GM23248 (cell line): ENCODE data around the gene TTLL5.

Experiments used
- EZH2 ChIP-seq: fragments of 200-600 bp; sonication (generic); IDR thresholded peaks from 2 replicates; pipeline ENCODE4 v1.6.1; 2018; ENCODE audit warnings: antibody characterized with exemption, mild to moderate bottlenecking; ENCODE audit not compliant: insufficient read depth, poor library complexity, severe bottlenecking
- EZH2phosphoT487 ChIP-seq: fragments of 200-600 bp; sonication (generic); IDR thresholded peaks from 2 replicates; pipeline ENCODE4 v1.6.1; 2018; ENCODE audit warnings: antibody characterized with exemption, moderate library complexity, mild to moderate bottlenecking, low read depth; ENCODE audit not compliant: insufficient read depth

DNA sequence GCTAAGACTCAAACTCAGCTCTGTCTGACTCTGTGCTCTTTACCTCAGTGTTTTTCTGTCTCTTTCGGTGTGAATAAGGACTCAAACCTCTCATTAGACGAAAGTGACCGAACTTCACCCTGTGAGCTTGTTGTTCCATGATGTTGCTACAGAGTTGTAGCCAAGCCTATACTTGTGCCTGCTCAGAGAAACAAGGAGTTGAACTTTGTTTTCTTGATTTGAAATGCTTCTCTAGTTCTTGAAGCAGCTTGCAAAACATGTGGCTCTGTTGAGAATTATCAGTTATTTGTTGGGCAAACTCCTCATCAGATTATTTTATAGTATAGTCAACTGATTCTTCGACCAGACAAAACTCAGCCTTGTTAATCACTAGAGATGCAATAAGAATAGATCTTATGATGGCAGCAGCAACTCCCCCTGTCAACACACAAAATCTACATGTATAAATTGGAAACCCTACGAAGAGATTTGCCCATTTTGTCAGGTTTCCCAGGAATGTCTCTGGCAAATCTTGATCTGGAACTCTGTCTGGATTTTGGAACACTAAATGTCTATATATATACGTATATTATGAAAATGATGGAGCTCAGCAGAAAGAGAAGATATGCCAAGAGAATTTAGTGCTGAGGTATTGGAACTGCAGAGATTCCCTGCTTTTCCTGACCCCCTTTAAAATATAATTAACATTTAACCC, 146.8 kb downstream of the TTLL5 start:
- TF ChIP-seq EZH2: no peak
- no peak for TF ChIP-seq EZH2phosphoT487
